Neuronal stem cell (in vitro differentiated cells): ENCODE measurements around the gene PHYKPL.

Source experiments
- DNase-seq: peaks from one replicate; pipeline ENCODE4 v3.0.0-alpha.2; 2013; ENCODE audit warnings: low spot score
- H2AFZ ChIP-seq: one replicate; pipeline ENCODE4 v1.6.1; 2013; ENCODE audit warnings: mild to moderate bottlenecking, low read length, inconsistent platforms
- H2AK5ac ChIP-seq: 2 replicates; pipeline ENCODE4 v1.6.1; 2013; ENCODE audit warnings: low read depth, mild to moderate bottlenecking, inconsistent platforms, low read length, moderate library complexity, mixed read lengths
- H2BK120ac ChIP-seq: 2 replicates; pipeline ENCODE4 v1.6.1; 2013; ENCODE audit warnings: low read depth, mild to moderate bottlenecking, inconsistent platforms, low read length, moderate library complexity, mixed read lengths
- H2BK12ac ChIP-seq: one replicate; pipeline ENCODE4 v1.6.1; 2013; ENCODE audit warnings: low read length, inconsistent platforms
- H2BK15ac ChIP-seq: 2 replicates; pipeline ENCODE4 v1.6.1; 2013; ENCODE audit warnings: mild to moderate bottlenecking, low read length, inconsistent platforms, mixed read lengths
- H2BK5ac ChIP-seq: one replicate; pipeline ENCODE4 v1.6.1; 2013; ENCODE audit warnings: inconsistent platforms, mild to moderate bottlenecking, low read length, moderate library complexity
- H3K14ac ChIP-seq: one replicate; pipeline ENCODE4 v1.6.1; 2013; ENCODE audit warnings: low read length, inconsistent platforms
- H3K18ac ChIP-seq: 2 replicates; pipeline ENCODE4 v1.6.1; 2013; ENCODE audit warnings: low read length, inconsistent platforms
- H3K23ac ChIP-seq: 2 replicates; pipeline ENCODE4 v1.6.1; 2013; ENCODE audit warnings: low read depth, mild to moderate bottlenecking, mixed read lengths, low read length, inconsistent platforms; ENCODE audit not compliant: poor library complexity
- H3K27ac ChIP-seq: replicated peaks from 3 replicates; pipeline ENCODE4 v1.5.1; 2013; ENCODE audit warnings: low read length, inconsistent platforms
- H3K27me3 ChIP-seq, 3 experiments: 2 replicates each; pipeline ENCODE4 v1.6.1; 2013; ENCODE audit warnings: low read length in 3 of 3, mild to moderate bottlenecking in 2 of 3, inconsistent platforms in 1 of 3, low read depth in 1 of 3, mixed read lengths in 1 of 3, moderate library complexity in 1 of 3; ENCODE audit not compliant: control insufficient read depth in 3 of 3, insufficient read depth in 3 of 3
- H3K36me3 ChIP-seq, 2 donors: replicated peaks in 1 of 2; 2 replicates each; pipeline ENCODE4 v1.6.1; 2013; ENCODE audit warnings: low read length in 2 of 2; ENCODE audit not compliant: control insufficient read depth in 2 of 2, insufficient read depth in 2 of 2
- H3K4ac ChIP-seq: 2 replicates; pipeline ENCODE4 v1.6.1; 2013; ENCODE audit warnings: inconsistent platforms, mild to moderate bottlenecking, low read length, moderate library complexity
- H3K4me1 ChIP-seq, 2 donors: 1 replicate in 1 of 2; 2 replicates in 1 of 2; pipeline ENCODE4 v1.6.1; 2013; ENCODE audit warnings: low read length in 2 of 2, low read depth in 1 of 2; ENCODE audit not compliant: control insufficient read depth in 2 of 2, insufficient read depth in 1 of 2
- H3K4me2 ChIP-seq: one replicate; pipeline ENCODE4 v1.6.1; 2013; ENCODE audit warnings: mild to moderate bottlenecking, low read length, inconsistent platforms; ENCODE audit not compliant: insufficient read depth, poor library complexity, severe bottlenecking
- H3K4me3 ChIP-seq, 2 donors: 2 replicates each; pipeline ENCODE4 v1.5.1; 2013; ENCODE audit warnings: low read length in 2 of 2, mild to moderate bottlenecking in 2 of 2, inconsistent platforms in 1 of 2, moderate library complexity in 1 of 2
- H3K79me1 ChIP-seq: one replicate; pipeline ENCODE4 v1.6.1; 2013; ENCODE audit warnings: low read depth, mild to moderate bottlenecking, inconsistent platforms, low read length, moderate library complexity
- H3K9ac ChIP-seq: one replicate; pipeline ENCODE4 v1.6.1; 2013; ENCODE audit warnings: mild to moderate bottlenecking, low read depth, low read length, inconsistent platforms; ENCODE audit not compliant: poor library complexity
- H3K9me3 ChIP-seq, 2 donors: replicated peaks in 1 of 2; 2 replicates each; pipeline versions ENCODE3 to v1.6.1; 2013; ENCODE audit warnings: low read length in 2 of 2, mild to moderate bottlenecking in 2 of 2, inconsistent platforms in 1 of 2, low read depth in 1 of 2, mixed read lengths in 1 of 2, moderate library complexity in 1 of 2; ENCODE audit not compliant: control insufficient read depth in 2 of 2, insufficient read depth in 1 of 2
- H4K8ac ChIP-seq: one replicate; pipeline ENCODE4 v1.6.1; 2013; ENCODE audit warnings: low read depth, mild to moderate bottlenecking, inconsistent platforms, low read length, moderate library complexity
- H4K91ac ChIP-seq: one replicate; pipeline ENCODE4 v1.6.1; 2013; ENCODE audit warnings: low read length, low read depth, mild to moderate bottlenecking, inconsistent platforms; ENCODE audit not compliant: poor library complexity
- WGBS, 2 donors: extraction: QIAGEN DNeasy Blood & Tissue Kit; methylation state at CpG; one replicate each; pipeline ENCODE4 v1.1.7; 2013; ENCODE audit warnings: missing lambda C conversion rate in 2 of 2, mixed read lengths in 1 of 2; ENCODE audit not compliant: insufficient read length in 2 of 2, insufficient replicate concordance in 1 of 2; ENCODE audit errors: extremely low coverage in 2 of 2; 5-methylcytosine and 5-hydroxymethylcytosine counted together

PHYKPL gene

DNA sequence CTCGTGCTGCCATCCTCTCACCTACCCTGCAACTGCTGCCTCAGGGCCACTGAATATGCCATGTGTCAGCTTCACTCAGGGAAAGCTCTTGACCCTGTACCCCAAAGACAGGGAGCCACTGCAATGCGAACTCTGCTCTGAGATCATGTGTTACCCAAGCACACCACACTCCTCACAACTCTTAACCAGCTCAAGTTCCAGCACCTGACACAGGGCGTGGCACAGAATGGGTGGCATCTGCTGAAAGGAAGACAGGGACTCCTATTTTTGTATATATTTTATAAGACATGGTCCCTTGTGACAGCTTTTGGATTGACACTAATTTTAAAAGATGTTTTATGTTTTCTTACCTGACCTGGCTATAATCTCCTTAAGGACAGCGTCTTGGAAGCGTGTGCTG, 10.7 kb downstream of the PHYKPL start:
- Histone ChIP-seq H4K91ac (no peak overlapping the region), H3K23ac (no peak overlapping the region), H3K9ac (no peak overlapping the region), H2BK15ac (no peak overlapping the region), H3K4me3 (no peak overlapping the region), H3K4me1 (peaks cover 0 to 16% of the 10 kb centered on the region in 2 donors), H3K4me2 (no peak overlapping the region), H3K27me3 (no peaks in the 10 kb centered on the region), H2AFZ (no peak overlapping the region), H4K8ac (no peak overlapping the region), H2BK120ac (no peak overlapping the region), H3K9me3 (peaks cover 0 to 2% of the 10 kb centered on the region in 2 donors), H3K14ac (no peak overlapping the region), H3K79me1 (peaks cover 1% of the 10 kb centered on the region), H2AK5ac (no peak overlapping the region), H3K18ac (no peak overlapping the region), H3K4ac (no peak overlapping the region), H2BK12ac (no peak overlapping the region), H2BK5ac (no peak overlapping the region), H3K27ac (no peak overlapping the region), H3K36me3 (peaks cover 16 to 75% of the 10 kb centered on the region in 2 donors)
- no CpG with 5 or more reads among the region's 5 CpGs for WGBS, 2 donors
- no peak for DNase-seq

GRCh38 chr5:178221282-178221681, 11.3 kb downstream of the PHYKPL start:
- H2BK120ac ChIP-seq, result no peak overlapping the region
- peaks cover 0 to 16% of the 10 kb centered on the region in 2 donors for H3K4me1 ChIP-seq
- H3K9me3 ChIP-seq, result peaks cover 0 to 2% of the 10 kb centered on the region in 2 donors
- no peak overlapping the region for H3K18ac ChIP-seq
- no peak overlapping the region for H2AK5ac ChIP-seq
- H3K23ac ChIP-seq, result peak overlapping the region; percentile 26
- H3K4me3 ChIP-seq, result peak overlapping the region in 1 of 2 donors; percentile 40
- DNase-seq, result no peak
- H2BK15ac ChIP-seq, result no peak overlapping the region
- no peak overlapping the region for H4K8ac ChIP-seq
- no peak overlapping the region for H2BK5ac ChIP-seq
- no peak overlapping the region for H4K91ac ChIP-seq
- H3K4ac ChIP-seq, result no peak overlapping the region
- WGBS, 2 donors, result no CpG with 5 or more reads among the region's 3 CpGs
- peak overlapping the region; percentile 50 for H2BK12ac ChIP-seq
- no peak overlapping the region for H3K4me2 ChIP-seq
- peaks cover 20 to 75% of the 10 kb centered on the region in 2 donors for H3K36me3 ChIP-seq
- no peak overlapping the region for H3K9ac ChIP-seq
- no peak overlapping the region for H2AFZ ChIP-seq
- H3K27me3 ChIP-seq, result no peaks in the 10 kb centered on the region
- H3K14ac ChIP-seq, result no peak overlapping the region
- peaks cover 1% of the 10 kb centered on the region for H3K79me1 ChIP-seq
- no peak overlapping the region for H3K27ac ChIP-seq

DNA sequence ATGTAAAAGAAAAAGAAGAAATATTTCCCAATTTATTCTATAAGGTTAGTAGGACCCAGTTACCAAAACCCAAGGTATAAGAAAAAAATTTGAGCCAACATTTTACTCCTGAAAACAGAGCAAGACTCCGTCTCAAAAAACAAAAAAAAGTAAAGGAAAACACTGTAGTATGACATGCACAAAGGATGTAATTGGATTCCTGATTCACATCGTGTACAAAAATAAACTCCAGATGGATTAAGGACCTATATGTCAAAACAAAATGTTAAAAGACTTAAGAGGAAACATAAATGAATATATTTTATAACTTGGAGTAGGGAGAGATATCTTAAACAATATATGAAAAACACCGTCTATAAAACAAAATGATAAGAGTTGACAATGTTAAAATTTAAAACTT, 13.8 kb downstream of the PHYKPL start:
- Histone ChIP-seq H4K8ac (no peak overlapping the region), H3K9ac (no peak overlapping the region), H3K27me3 (no peaks in the 10 kb centered on the region), H2BK15ac (no peak overlapping the region), H3K4ac (no peak overlapping the region), H2BK5ac (no peak overlapping the region), H2BK12ac (no peak overlapping the region), H3K79me1 (peaks cover 1% of the 10 kb centered on the region), H3K36me3 (peaks cover 40 to 80% of the 10 kb centered on the region in 2 donors), H2AK5ac (no peak overlapping the region), H3K9me3 (peaks cover 0 to 2% of the 10 kb centered on the region in 2 donors), H2BK120ac (no peak overlapping the region), H3K27ac (no peak overlapping the region), H4K91ac (no peak overlapping the region), H3K23ac (no peak overlapping the region), H2AFZ (no peak overlapping the region), H3K18ac (no peak overlapping the region), H3K4me2 (no peak overlapping the region), H3K4me1 (peaks cover 0 to 11% of the 10 kb centered on the region in 2 donors), H3K14ac (no peak overlapping the region), H3K4me3 (no peak overlapping the region)
- no peak for DNase-seq
- no CpG with 5 or more reads among the region's 3 CpGs for WGBS, 2 donors

DNA sequence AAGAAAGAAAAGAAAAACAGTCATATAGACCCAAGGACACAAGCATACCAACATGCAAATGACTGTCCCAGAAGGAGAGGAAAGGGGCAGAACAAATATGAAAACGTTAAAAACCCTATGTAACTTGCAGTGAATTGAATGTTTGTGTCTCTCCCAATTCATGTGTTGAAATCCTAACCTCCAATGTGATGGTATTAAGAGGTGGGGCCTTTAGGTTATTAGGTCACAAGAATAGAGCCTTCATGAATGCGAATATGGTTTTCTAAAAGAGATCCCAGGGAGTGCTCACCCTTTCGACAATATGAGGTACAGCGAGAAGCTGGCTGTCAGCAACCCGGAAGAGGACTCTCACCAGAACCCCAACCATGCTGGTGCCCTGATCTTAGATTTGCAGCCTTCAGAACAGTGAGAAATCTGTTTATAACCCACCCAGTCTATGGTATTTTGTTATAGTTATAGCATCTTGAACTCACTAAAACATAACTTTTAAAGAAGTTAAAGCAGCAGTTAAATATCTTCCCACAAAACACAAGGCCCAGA, 14.3 kb downstream of the PHYKPL start:
- H2BK15ac ChIP-seq, result no peak overlapping the region
- no peak overlapping the region for H3K23ac ChIP-seq
- peaks cover 0 to 2% of the 10 kb centered on the region in 2 donors for H3K9me3 ChIP-seq
- no peak overlapping the region for H3K4me3 ChIP-seq
- H2BK5ac ChIP-seq, result no peak overlapping the region
- no peak for DNase-seq
- no peak overlapping the region for H2AK5ac ChIP-seq
- no peaks in the 10 kb centered on the region for H3K27me3 ChIP-seq
- H3K4me1 ChIP-seq, result peaks cover 0 to 7% of the 10 kb centered on the region in 2 donors
- H3K79me1 ChIP-seq, result peaks cover 1% of the 10 kb centered on the region
- H4K91ac ChIP-seq, result no peak overlapping the region
- WGBS, 2 donors, result no CpG with 5 or more reads among the region's 5 CpGs
- H2BK120ac ChIP-seq, result no peak overlapping the region
- H3K27ac ChIP-seq, result no peak overlapping the region
- H3K14ac ChIP-seq, result no peak overlapping the region
- H3K4me2 ChIP-seq, result no peak overlapping the region
- H4K8ac ChIP-seq, result no peak overlapping the region
- H3K18ac ChIP-seq, result no peak overlapping the region
- H2AFZ ChIP-seq, result no peak overlapping the region
- no peak overlapping the region for H2BK12ac ChIP-seq
- H3K9ac ChIP-seq, result no peak overlapping the region
- H3K36me3 ChIP-seq, result peaks cover 44 to 82% of the 10 kb centered on the region in 2 donors
- no peak overlapping the region for H3K4ac ChIP-seq
